Measurements from ENCODE around the gene LRRC8E. TPM values are rescaled to one million over a fixed set of nuclear protein-coding genes. Genes with fewer than 3 reads are reported as not detected.
"Not testable (repeated sequence)": the region's sequence is repeated elsewhere in the genome, so short reads cannot be mapped to it uniquely, and the experiment has no call there.

The LRRC8E gene
- total RNA-seq, 4 donors from 2014 or later: 0.79 to 1.5 TPM; not detected in 2

DNA sequence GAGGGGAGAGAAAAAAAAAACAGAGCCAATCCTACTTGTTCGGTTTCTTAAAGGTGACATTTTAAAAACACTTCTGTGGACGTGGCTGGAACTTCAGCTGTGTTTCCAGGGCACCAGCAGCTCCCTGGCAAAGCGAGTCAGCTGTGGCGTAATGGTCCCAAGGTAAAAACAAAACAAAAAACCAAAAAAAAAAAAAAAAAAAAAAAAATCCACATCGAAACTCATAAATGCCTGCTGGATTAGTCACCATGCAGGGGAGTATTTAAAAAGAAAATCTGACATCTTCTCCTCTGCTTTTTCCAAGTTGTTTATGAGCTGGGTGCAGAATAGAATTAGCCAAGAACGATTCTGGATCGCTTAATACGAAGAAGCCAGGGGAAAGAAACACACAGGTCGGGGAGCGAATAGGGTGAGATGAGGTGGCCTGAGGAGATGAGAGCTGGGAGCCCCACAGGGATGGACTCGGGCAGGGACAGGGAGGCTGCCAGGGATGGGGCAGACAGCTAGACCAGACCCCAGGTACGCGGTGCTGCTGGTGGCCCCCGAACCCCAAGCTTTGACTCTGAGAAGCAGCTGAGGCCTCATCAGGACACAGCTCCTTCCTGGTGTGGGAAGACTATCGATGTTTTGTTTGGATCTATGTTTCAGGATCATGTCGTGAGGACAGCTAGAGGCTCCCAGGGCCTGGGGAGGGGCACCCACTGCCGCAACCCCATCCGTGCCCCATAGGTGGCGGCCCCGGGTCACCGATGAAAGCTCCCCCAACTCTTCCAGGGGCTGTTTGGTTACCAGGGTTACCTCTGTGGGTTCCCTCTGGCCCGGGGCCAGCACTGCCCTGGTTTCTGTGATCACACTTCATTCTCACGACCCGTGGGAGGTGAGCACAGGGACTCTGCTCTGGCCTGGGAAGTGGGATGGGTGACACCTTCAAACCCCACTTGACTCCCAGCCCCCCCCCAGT lies 40.7 kb downstream of the LRRC8E start:
- H3K4me1 ChIP-seq: peaks cover 32 to 48% (median 40%) of the 10 kb centered on the region in 4 donors
- H3K36me3 ChIP-seq: peaks cover 0 to 27% (median 11%) of the 10 kb centered on the region in 4 donors
- in situ Hi-C loops (cut with MboI; ENCODE audit: low pct_ligation_motif_present in 1 of 4, low pct_unique_long_range_greater_than_20kb in 1 of 4, low sequenced_read_pairs in 3 of 4) (no loop called here), intact Hi-C loops (cut with DNase I; ENCODE audit: low total_unique reads) (no loop called here)
- H3K4me3 ChIP-seq: no peak overlapping the region
- peak overlapping the region; percentile 79 to 91 (median 83) for H3K27ac ChIP-seq
- no peaks in the 10 kb centered on the region for H3K27me3 ChIP-seq
- no peaks in the 10 kb centered on the region for H3K9me3 ChIP-seq
- no peak for DNase-seq
- TF ChIP-seq EP300 (IDR thresholded peaks at IDR 0.05; ENCODE audit: low read depth) (no peak), POLR2A (IDR thresholded peaks at IDR 0.05) (no peak), POLR2AphosphoS5 (IDR thresholded peaks at IDR 0.05) (peak in 1 of 3 donors; percentile 19)
- TF ChIP-seq, protein P1, sequence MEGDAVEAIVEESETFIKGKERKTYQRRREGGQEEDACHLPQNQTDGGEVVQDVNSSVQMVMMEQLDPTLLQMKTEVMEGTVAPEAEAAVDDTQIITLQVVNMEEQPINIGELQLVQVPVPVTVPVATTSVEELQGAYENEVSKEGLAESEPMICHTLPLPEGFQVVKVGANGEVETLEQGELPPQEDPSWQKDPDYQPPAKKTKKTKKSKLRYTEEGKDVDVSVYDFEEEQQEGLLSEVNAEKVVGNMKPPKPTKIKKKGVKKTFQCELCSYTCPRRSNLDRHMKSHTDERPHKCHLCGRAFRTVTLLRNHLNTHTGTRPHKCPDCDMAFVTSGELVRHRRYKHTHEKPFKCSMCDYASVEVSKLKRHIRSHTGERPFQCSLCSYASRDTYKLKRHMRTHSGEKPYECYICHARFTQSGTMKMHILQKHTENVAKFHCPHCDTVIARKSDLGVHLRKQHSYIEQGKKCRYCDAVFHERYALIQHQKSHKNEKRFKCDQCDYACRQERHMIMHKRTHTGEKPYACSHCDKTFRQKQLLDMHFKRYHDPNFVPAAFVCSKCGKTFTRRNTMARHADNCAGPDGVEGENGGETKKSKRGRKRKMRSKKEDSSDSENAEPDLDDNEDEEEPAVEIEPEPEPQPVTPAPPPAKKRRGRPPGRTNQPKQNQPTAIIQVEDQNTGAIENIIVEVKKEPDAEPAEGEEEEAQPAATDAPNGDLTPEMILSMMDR (IDR thresholded peaks at IDR 0.05): peak in 3 of 5 experiments; percentile 18 to 31 (median 30)
- 57 to 77% methylated on average over 5 to 21 of the region's 24 CpGs for WGBS, 2 donors (ENCODE audit: low coverage in 1 of 2)

DNA sequence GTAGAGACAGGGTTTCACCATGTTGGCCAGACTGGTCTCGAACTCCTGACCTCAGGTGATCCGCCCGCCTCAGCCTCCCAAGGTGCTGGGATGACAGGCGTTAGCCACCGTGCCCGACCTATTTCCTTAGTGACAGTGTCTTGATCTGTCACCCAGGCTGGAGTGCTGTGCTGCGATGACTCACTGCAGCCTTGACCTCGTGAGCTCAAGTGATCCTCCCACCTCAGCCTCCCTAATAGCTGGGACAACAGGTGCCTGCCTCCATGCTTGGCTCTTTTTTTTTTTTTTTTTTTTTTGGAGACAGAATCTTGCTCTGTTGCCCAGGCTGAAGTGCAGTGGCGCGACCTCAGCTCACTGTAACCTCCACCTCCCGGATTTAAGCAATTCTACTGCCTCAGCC lies 41.7 kb downstream of the LRRC8E start:
- H3K4me3 ChIP-seq; in situ Hi-C loops (cut with MboI; ENCODE audit: low pct_ligation_motif_present in 1 of 4, low pct_unique_long_range_greater_than_20kb in 1 of 4, low sequenced_read_pairs in 3 of 4); DNase-seq; H3K27me3 ChIP-seq; H3K9me3 ChIP-seq: not testable (repeated sequence)
- WGBS, 2 donors (ENCODE audit: low coverage in 1 of 2): 86% methylated on average over 10 of the region's 11 CpGs; no CpG with 5 or more reads in 1 of the 2 donors
- Histone ChIP-seq H3K4me1 (peaks cover 28 to 44% (median 35%) of the 10 kb centered on the region in 4 donors), H3K27ac (peak overlapping the region; percentile 79 to 91 (median 83)), H3K36me3 (peaks cover 0 to 32% (median 16%) of the 10 kb centered on the region in 4 donors)
- intact Hi-C loops (cut with DNase I; ENCODE audit: low total_unique reads): loop anchor here (10.0 kb wide), 1 partner anchor 75 kb away; the partner anchor contains the start of gene ELAVL1

DNA sequence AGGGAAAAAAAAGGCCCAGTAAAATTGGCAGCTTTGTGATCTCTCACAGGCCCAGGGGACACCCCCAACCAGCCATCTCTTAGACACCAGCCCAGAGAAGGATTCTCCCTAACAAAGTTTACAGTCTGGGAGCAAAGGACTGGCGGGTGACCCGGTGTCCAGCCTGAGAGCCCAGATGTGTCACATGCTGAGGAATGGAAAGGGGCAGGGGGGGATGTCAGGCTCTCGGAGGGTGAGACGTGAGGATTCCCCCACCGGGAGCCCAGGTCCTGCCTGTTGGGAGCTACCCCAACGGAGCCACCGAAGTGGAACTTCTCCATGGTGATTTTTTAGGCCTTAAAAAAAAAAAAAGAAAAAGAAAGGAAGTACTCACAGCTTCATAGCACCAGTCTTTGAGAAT lies 42.5 kb downstream of the LRRC8E start:
- H3K27ac ChIP-seq: peak overlapping the region; percentile 44 to 91 (median 83)
- H3K36me3 ChIP-seq: peaks cover 0 to 39% (median 19%) of the 10 kb centered on the region in 4 donors
- no peak overlapping the region for H3K4me3 ChIP-seq
- in situ Hi-C loops (cut with MboI; ENCODE audit: low pct_ligation_motif_present in 1 of 4, low pct_unique_long_range_greater_than_20kb in 1 of 4, low sequenced_read_pairs in 3 of 4) (no loop called here), intact Hi-C loops (cut with DNase I; ENCODE audit: low total_unique reads) (loop anchor here (10.0 kb wide), 1 partner anchor 74 kb away; the partner anchor contains the start of gene ELAVL1)
- H3K9me3 ChIP-seq: no peaks in the 10 kb centered on the region
- 80 to 89% methylated on average over 7 of the region's 7 CpGs for WGBS, 2 donors (ENCODE audit: low coverage in 1 of 2)
- H3K4me1 ChIP-seq: peaks cover 22 to 38% (median 30%) of the 10 kb centered on the region in 4 donors
- no peaks in the 10 kb centered on the region for H3K27me3 ChIP-seq
- TF ChIP-seq, protein P1 (IDR thresholded peaks at IDR 0.05): no peak
- TF ChIP-seq POLR2A (IDR thresholded peaks at IDR 0.05) (no peak), EP300 (IDR thresholded peaks at IDR 0.05; ENCODE audit: low read depth) (no peak), POLR2AphosphoS5 (IDR thresholded peaks at IDR 0.05) (no peak)
- DNase-seq: no peak

DNA sequence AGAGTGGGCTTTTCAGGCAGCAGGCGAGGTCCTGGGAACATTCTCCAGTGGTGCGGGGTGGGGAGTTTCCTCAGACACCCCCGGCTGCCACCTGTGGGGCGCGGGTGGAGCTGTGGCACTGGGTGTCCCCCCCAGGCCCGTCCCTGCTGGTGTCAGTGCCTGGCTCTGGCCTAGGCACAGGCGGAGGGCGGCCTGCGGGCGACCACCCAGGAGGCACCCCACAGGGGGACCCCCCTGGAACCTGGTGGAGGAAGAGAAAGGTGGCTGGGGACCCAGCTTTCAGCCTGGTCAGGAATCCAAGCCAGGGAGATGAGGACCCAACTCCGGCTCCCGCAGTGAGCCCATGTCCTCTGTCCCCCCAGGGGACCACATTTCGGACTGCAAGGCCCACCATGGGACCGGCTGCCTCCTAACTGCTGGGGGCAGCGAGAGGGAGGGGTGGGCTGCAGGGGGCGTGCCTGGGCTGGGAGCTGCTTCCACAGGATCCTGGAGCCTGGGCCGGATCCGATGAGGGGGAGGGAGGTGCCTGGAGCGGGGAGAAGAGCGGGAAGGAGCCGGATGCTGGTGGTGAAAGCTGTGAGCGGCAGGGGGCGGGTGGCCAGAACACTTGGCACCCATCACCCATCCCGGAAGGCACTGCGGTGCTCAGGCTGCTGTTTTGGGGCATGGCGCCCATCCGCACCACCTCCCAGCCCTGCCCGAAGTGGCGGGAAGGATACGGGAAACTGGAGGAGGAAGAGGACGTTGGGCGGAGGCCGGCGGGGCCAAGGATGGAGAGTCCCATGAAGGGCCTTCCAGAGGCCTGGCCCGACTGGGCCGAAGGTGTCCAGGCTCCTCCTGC lies 43.1 kb downstream of the LRRC8E start:
- Histone ChIP-seq H3K27ac (peak overlapping the region; percentile 44 to 91 (median 83)), H3K9me3 (no peaks in the 10 kb centered on the region), H3K36me3 (peaks cover 0 to 46% (median 21%) of the 10 kb centered on the region in 4 donors), H3K27me3 (no peaks in the 10 kb centered on the region), H3K4me1 (peaks cover 18 to 34% (median 26%) of the 10 kb centered on the region in 4 donors), H3K4me3 (no peak overlapping the region)
- no peak for TF ChIP-seq POLR2A (IDR thresholded peaks at IDR 0.05)
- no peak for TF ChIP-seq EP300 (IDR thresholded peaks at IDR 0.05; ENCODE audit: low read depth)
- WGBS, 2 donors (ENCODE audit: low coverage in 1 of 2): 70 to 85% methylated on average over 2 to 31 of the region's 36 CpGs
- in situ Hi-C loops (cut with MboI; ENCODE audit: low pct_ligation_motif_present in 1 of 4, low pct_unique_long_range_greater_than_20kb in 1 of 4, low sequenced_read_pairs in 3 of 4): no loop called here
- intact Hi-C loops (cut with DNase I; ENCODE audit: low total_unique reads): loop anchor here (10.0 kb wide), 1 partner anchor 73 kb away; the partner anchor contains the start of gene ELAVL1
- DNase-seq: no peak
